Inflammatory macrophage treated with lipopolysaccharide for 4 hours (primary cell): ENCODE measurements around the gene SCYGR2.
A peak's percentile ranks its signal among the peaks of the same experiment; 100 is the strongest.

Experiments
- DNase-seq: peaks from one replicate; pipeline ENCODE4 v3.0.0-alpha.2; 2020

The SCYGR2 gene

DNA sequence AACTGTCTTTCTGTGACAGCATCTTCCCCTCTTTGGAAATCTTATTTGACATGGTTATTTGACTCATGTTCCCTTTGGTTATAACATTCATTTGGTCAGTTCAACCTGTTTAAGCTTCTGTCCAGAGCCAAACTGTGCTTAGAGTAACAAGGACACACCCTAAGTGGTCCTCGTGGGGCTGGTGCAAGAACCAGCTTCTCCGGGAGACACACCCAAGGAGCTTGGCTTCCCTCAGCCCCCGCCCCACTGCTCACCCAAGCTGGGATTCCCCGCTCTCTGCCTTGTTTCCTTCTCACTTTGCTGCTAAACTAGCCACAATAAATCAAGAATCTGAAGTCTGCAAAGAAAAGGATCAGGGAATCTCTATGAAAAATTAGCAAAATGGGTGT lies 14.6 kb downstream of the SCYGR2 start:
- DNase-seq, result no peak

DNA sequence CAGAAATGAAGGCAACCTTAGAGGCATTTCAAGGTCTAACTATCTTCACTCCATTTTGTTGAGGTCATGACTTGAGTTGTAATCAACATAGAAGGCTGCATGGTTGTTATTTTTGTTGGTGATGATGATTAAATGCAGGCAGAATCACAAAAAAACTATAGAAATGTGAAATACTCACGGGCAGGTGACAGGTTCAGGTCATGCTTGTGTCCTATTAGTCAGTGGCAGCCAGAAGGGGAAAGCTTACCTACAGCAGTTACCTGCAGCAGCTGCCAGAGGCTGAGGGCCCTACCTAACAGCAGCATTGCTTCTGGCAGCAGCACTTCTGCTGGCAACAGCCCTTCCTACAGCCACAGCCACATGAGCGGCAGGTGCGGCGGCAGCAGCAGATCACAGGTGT lies 15.6 kb downstream of the SCYGR2 start:
- no peak for DNase-seq

- DNase-seq, result no peak
Observed at GRCh38 chr2:227614740-227615139, 16.0 kb downstream of the SCYGR2 start, which contains the start of gene SCYGR3. Gene SCYGR3, minus strand, starts transcription at chr2:227614840. Its CDS starts 0 bp downstream, at chr2:227614840.

DNA sequence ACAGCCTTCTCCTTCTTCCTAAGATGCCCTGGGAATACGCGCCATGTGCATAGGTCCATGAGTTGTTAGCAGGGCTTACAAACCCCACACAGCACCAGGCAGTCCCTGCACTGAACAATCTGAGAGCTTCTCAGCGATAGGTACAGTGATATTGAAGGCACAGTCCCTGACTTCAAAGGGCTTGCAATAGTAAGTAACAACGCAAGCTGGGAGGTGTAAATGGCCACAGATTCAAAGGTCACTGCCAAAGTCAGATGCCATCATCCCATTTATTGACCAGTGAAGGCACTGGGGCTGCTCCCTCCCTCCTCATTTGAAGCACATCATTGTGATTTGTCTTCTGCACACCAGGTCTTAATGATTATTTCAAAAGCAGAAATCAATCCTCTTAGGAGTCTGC lies 16.5 kb downstream of the SCYGR2 start:
- DNase-seq, result no peak

- no peak for DNase-seq
Observed at GRCh38 chr2:227615906-227616305, 17.2 kb downstream of the SCYGR2 start.

DNA sequence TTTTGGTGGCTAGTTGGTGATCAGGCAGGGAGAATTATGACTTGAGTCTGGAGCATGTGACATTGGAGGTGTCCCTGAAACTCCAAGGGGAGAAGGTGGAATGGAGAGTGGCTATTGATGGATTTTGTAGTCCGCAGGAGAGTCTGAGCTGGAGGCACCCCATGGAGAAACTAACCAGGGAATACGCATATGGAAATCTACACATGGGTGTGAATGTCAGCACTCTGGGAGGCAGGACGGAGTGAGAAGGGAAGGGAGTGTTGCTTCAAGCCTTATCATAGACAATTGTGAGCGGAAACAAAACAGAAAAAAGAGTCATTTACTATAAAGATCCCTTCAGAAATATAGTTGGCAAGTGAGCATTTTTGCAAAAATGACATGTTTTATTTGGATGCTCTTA lies 17.9 kb downstream of the SCYGR2 start:
- no peak for DNase-seq

GRCh38 chr2:227617316-227618230 lies 18.9 kb downstream of the SCYGR2 start, which contains the start of gene SCYGR4:
Gene SCYGR4, plus strand, starts transcription at chr2:227617498. Its CDS starts 0 bp downstream, at chr2:227617498.
- no peak for DNase-seq

GRCh38 chr2:227623226-227623625 lies 24.5 kb downstream of the SCYGR2 start:
- DNase-seq, result no peak

- no peak for DNase-seq
Observed at GRCh38 chr2:227625420-227625819, 26.7 kb downstream of the SCYGR2 start.

DNA sequence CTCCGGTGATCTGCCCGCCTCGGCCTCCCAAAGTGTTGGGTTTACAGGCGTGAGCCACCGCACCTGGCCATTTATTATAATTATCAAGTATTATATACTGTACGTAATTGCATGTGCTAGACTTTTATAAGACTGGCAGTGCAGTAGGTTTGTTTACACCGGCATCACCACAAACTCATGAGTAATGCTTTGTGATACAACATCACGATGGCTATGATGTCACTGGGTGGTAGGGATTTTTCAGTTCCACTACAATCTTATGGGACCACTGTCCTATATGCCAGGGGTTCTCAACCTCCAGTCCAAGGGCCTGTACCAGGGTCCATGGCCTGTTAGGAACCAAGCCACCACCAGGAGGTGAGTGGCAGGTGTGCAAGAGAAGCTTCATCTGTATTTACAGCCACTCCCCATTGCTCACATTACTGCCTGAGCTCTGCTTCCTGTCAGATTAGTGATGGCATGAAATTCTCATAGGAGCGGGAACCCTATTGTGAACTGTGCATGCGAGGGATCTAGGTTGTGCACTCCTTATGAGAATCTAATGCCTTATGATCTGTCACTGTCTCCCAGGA lies 28.0 kb downstream of the SCYGR2 start:
- DNase-seq, result peak; percentile 7

DNA sequence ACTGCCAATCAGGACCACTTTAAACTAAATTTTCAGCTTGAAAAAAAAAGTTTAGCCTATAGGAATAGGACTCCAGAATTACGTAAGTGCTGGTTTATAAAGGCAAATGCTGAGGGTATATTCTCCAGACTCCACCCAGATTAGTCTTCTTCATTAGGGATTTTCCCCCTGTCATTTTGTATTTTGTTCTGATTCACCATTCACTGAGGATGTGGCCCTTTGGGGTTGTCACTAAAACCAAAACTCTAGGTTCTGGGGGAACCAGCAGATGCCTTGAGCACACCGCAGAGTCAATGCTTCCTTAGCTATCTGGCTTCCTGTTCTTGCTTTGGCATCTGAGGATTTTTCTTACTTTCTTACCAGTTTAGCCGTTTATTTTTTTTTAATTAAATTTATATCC lies 29.1 kb downstream of the SCYGR2 start:
- peak; percentile 44 for DNase-seq

- DNase-seq, result no peak
Observed at GRCh38 chr2:227629435-227629834, 30.7 kb downstream of the SCYGR2 start.

DNA sequence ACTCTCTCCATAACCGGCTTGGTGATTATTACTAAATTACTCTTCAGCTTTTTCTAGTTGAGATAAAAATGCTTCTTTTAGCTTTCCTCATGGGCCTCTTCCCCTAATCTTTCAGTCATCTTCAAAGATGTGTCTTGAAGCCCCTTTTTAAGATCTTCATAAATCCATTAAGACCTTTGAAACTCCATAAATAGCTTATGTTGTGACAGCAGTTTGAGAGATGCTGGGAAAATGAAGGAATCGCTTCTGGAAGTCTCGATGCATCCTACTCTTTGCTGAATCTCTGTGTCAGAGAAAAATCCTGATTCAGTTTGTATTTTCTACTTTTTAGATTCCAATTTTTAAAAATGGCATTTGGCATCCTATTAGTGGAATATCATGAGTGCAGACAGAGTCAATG lies 31.6 kb downstream of the SCYGR2 start:
- DNase-seq, result no peak

GRCh38 chr2:227632827-227633226 lies 34.1 kb downstream of the SCYGR2 start:
- DNase-seq, result no peak

- DNase-seq, result no peak
Observed at GRCh38 chr2:227634201-227634600, 35.5 kb downstream of the SCYGR2 start.

- no peak for DNase-seq
Observed at GRCh38 chr2:227642656-227643055, 44.0 kb downstream of the SCYGR2 start.

DNA sequence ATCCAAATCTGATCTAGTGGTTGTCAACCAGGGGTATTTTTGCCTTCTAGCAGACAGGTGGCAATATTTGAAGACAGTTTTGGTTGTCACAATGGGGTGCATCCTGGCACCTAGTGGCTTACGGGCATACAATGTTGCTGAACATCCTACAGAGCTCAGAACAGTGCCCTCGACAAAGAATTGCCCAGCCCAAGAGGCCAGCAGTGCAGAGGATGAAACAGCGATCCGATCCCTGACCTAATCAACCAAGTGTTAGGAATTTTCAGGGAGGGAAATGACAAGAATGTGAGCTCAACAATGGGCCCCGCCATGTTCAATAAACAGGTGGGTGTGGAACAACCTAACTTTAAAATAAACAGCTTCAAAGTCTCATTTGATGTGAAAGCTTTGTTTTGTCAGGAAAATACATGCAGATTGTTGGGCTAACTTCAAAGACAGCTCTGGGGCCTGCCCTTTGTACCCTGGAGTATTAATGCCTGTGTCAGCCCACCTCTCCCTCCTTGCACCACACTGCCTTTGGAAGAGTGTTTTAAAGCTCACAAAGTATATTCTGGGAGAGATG lies 45.4 kb downstream of the SCYGR2 start:
- no peak for DNase-seq
